ENCODE results near the gene FBH1.

DNA sequence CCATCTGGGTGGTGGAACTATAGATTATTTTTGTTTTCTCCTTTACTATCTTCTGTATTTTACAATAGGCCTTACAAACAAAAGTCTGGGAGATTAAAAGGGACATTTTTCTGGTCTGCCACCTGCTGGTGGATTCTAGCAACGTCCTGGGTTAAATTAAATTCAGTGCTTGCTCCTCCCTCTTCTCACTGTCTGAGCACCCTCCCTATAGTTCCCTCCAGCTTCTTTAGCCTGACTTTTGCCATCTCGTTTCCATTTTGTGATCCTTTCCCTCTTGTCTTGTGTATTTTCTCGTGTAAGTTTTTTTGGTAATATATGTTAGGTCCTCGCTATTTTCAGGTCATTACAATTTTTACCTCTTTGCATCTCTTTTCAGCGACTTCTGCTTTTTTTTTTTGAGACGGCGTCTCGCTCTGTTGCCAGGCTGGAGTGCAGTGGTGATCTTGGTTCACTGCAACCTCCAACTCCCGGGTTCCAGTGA, 16.5 kb upstream of the FBH1 start:
- TF ChIP-seq POLR2A (IDR thresholded peaks at IDR 0.05; ENCODE audit: low read length) (no peak), GATA1 (IDR thresholded peaks at IDR 0.05; ENCODE audit: low read depth, low read length) (no peak)

Data from erythroblast (primary cell).